Neural progenitor cell (in vitro differentiated cells): Measurements from ENCODE around the gene OR2J3.
"Not testable (repeated sequence)": the region's sequence is repeated elsewhere in the genome, so short reads cannot be mapped to it uniquely, and the experiment has no call there.

Source experiments
- EZH2 ChIP-seq: fragments of 200-600 bp; sonication (generic); IDR thresholded peaks from 2 replicates; pipeline ENCODE4 v1.6.1; 2017; ENCODE audit warnings: antibody characterized with exemption, mild to moderate bottlenecking, moderate library complexity
- TF ChIP-seq, protein P1 (sequence below): fragments of 200-600 bp; sonication (generic); IDR thresholded peaks from 2 replicates; pipeline ENCODE4 v1.5.1; 2017; ENCODE audit warnings: antibody characterized with exemption, mild to moderate bottlenecking

DNA sequence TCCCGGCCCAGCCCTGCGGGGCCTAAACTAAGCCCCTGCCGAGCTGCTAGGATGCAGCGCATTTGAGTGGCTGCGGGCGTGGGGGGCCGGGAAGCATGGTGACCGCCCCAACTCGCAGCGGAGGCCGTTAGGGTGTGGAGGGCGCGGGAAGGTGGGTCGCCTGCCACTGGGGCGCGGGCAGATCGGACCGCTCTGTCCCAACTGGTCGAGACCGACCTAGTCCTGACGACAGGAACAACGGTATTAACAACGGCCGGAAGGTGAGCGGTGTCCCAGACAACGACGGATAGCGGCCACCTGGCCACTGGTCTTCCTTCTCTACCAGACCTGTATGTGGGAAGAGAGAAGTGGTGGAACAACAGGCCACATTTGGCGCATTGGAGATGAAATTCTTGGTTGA is 52.1 kb downstream of the OR2J3 start:
- TF ChIP-seq, protein P1, sequence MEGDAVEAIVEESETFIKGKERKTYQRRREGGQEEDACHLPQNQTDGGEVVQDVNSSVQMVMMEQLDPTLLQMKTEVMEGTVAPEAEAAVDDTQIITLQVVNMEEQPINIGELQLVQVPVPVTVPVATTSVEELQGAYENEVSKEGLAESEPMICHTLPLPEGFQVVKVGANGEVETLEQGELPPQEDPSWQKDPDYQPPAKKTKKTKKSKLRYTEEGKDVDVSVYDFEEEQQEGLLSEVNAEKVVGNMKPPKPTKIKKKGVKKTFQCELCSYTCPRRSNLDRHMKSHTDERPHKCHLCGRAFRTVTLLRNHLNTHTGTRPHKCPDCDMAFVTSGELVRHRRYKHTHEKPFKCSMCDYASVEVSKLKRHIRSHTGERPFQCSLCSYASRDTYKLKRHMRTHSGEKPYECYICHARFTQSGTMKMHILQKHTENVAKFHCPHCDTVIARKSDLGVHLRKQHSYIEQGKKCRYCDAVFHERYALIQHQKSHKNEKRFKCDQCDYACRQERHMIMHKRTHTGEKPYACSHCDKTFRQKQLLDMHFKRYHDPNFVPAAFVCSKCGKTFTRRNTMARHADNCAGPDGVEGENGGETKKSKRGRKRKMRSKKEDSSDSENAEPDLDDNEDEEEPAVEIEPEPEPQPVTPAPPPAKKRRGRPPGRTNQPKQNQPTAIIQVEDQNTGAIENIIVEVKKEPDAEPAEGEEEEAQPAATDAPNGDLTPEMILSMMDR, result not testable (repeated sequence)
- TF ChIP-seq EZH2, result not testable (repeated sequence)
